Endometrial microvascular endothelial cells (primary cell): Measurements from ENCODE around the gene HM13. TPM values are rescaled to one million over a fixed set of nuclear protein-coding genes. Genes with fewer than 3 reads are reported as not detected.
"Not testable (repeated sequence)": the region's sequence is repeated elsewhere in the genome, so short reads cannot be mapped to it uniquely, and the experiment has no call there.

Source experiments
- in situ Hi-C: cut with HindIII; loops from 2 replicates; pipeline ENCODE4 v1.10.0; 2017; ENCODE audit warnings: low sequenced_read_pairs, low pct_unique_long_range_greater_than_20kb; ENCODE audit errors: inconsistent ontology term
- total RNA-seq: library from RNA; depleted of rRNA; stranded (reverse); fragments of >200 nt; gene quantifications from one replicate; pipeline ENCODE4 v1.2.3, GENCODE V29; 2015; ENCODE audit errors: inconsistent ontology term

Gene HM13, protein sequence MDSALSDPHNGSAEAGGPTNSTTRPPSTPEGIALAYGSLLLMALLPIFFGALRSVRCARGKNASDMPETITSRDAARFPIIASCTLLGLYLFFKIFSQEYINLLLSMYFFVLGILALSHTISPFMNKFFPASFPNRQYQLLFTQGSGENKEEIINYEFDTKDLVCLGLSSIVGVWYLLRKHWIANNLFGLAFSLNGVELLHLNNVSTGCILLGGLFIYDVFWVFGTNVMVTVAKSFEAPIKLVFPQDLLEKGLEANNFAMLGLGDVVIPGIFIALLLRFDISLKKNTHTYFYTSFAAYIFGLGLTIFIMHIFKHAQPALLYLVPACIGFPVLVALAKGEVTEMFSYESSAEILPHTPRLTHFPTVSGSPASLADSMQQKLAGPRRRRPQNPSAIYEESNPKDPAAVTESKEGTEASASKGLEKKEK
- total RNA-seq, result 91.8 TPM

DNA sequence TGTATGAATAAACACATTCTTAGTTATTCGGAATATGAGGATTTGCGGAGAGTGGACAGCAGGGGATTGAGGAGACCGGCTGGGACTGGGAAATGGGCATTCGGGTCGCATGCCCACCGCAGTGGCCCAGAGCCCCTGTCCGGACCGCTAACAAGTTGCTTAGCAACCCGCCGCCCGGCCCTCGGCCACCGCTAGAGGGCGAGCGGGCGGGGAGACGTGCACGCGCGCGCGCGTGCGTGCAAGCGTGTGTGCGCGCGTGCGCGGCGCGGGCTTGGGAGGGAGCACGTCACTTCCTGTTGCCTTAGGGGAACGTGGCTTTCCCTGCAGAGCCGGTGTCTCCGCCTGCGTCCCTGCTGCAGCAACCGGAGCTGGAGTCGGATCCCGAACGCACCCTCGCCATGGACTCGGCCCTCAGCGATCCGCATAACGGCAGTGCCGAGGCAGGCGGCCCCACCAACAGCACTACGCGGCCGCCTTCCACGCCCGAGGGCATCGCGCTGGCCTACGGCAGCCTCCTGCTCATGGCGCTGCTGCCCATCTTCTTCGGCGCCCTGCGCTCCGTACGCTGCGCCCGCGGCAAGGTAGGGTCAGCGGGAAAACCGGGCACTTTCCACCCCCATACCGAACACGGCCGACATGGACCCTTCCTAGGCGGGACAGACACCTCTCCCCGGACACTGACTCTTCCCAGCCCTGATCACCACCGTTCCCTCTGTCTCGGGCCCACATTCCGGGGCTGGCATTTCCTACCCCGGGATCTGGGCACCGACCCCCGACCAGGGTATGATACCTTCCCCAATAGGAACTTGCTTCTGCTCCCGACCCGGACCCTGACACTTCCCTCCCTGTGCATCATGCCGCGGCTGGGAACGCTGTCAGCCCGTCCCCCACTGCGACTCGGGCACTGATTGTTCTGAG is at the start of gene HM13:
HM13 (plus strand) TSS at position 289 of the 918 bp plus-strand sequence; CDS start at position 399, 110 bp downstream.
- in situ Hi-C loops, result no loop called here

DNA sequence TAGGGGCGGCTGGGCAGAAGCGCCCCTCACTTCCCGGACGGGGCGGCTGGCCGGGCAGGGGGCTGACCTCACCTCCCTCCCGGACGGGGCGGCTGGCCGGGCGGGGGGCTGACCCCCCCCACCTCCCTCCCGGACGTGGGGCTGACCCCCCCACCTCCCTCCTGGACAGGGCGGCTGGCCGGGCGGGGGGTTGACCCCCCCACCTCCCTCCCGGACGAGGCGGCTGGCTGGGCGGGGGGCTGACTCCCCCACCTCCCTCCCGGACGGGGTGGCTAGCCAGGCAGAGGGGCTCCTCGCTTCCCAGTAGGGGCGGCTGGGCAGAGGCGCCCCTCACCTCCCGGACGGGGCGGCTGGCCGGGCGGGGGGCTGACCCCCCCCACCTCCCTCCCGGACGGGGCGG is 43.3 kb upstream of the HM13 start:
- in situ Hi-C loops, result not testable (repeated sequence)

DNA sequence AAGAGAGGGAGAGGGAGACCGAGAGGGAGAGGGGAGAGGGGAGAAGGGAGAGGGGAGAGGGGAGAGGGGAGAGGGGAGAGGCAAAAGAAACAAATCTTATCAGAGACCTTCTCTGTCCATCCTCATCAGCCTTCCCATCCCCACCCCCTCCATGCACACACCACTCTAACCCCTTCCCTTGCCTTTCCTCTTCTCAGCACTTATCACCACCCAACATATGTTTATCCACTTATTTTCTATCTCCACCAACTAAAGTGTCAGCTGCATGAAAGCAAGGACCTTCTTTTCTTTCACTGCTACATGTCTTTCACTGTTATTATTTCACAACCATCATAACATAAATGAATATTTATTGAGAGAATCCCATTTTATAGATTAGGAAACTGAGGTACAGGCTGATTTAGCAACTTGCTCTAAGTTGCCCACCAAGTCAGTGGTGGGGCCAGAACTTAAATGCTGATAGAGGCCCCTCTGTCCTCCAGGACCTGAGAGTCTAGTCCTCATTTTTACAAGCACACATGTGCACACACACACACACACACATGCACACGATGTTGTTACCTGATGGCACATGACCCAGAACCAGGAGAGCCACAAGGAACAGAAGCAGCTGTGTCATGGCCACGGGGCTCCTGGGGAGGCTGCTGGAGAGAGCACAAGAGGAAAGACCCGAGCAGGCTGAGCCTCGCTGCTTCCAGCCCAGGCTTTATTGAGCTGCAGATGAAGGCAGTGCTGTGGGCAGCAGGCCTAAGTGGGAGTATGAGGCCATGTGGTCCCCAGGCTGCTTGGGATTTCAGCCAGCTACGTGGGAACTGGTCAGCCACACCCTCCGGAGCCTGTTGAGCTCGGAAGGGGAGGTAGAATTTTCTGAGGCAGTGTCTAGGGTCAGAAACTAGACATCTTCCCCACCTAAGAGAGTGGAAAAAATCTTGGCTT is 41.6 kb upstream of the HM13 start:
- in situ Hi-C loops, result no loop called here

DNA sequence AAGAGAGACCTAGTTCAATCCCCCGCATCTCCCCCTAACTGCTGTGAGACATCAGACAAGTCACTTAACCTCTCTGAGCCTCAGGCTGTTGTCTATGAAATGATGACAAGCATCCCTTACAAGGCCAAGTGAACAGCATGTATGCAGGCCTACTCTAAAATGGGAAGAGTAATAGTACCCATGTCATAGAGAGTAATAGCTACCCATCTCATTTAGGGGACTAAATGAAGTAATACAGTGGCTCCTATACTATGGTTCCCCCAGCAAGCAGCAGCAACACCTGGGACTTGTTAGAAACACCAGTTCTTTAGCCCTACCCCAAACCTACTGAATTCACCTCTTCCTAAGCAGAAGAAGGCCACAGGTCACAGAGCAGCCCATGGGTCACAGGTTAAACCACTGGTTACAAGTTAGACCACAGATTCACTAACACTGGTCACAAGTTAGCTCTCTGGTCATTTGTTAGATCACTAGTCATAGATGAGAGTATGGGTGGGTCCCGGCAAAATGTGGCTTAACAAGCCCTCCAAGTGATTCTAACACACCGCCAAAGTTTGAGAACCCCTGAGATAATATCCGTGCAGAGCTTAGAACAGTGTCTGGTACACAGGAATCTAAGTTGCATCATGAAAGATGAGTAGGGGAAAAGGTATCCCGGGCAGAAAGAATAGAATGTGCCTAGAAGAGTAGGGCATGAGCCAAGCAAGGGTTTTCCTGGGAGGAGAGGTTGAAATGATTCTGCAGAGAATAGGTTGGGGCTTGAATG is 40.7 kb upstream of the HM13 start:
- in situ Hi-C loops, result no loop called here

DNA sequence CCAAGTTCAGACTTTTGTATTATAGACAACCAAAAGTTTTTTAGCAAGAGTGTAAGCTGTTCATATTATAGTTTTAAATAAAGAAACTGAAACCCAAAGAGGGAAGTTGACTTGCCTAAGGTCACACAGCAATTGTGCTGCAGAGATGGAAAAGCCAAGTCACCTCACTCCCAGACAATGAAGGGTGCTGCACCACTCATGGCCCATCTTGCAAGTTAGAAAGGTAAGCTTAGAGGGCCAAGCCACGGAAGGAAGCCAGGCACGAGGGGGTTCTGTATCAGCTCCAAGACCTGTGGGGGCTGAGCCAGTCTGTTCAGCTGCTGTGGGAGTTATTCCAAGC is 40.2 kb upstream of the HM13 start:
- in situ Hi-C loops, result no loop called here

DNA sequence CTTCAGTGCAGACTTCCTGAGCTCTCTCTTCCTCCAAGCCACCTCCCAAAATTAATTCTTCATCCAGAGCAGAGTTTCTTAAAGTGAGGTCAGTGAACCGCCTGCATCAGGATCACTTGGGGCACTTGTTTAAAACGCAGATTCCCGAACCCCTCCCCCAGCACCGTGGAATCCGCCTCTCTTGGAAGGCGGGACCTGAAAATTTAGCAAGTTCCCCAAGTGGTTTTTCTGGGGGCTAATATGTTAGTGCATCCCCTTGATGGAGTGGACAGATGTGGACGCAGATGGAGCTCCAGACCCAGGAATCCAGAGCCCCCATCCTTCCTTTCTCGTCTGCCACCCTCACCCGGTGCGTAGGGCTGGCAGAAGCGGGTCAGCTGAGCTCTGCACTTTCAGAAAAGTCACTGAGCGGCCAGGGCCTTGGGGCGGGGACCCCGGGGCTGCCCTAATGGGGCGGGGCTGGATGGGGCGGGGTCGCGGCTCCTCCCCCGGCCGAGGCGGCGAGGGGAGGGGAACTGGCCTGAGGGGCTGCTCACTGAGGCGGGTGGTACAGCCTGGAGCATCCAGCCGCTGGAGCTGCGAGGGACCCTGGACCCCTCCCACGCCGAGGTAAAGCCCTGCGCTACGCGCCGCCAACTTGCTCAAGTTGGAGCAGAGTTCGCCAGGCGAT is 39.3 kb upstream of the HM13 start, which contains the start of the genes DEFB124 and REM1:
DEFB124 (minus strand) TSS at position 370 of the 670 bp plus-strand sequence. CDS start 2,114 bp downstream, outside the sequence.
REM1 (plus strand) TSS at position 531 of the 670 bp plus-strand sequence. CDS start 1,158 bp downstream, outside the sequence.
- in situ Hi-C loops, result no loop called here

DNA sequence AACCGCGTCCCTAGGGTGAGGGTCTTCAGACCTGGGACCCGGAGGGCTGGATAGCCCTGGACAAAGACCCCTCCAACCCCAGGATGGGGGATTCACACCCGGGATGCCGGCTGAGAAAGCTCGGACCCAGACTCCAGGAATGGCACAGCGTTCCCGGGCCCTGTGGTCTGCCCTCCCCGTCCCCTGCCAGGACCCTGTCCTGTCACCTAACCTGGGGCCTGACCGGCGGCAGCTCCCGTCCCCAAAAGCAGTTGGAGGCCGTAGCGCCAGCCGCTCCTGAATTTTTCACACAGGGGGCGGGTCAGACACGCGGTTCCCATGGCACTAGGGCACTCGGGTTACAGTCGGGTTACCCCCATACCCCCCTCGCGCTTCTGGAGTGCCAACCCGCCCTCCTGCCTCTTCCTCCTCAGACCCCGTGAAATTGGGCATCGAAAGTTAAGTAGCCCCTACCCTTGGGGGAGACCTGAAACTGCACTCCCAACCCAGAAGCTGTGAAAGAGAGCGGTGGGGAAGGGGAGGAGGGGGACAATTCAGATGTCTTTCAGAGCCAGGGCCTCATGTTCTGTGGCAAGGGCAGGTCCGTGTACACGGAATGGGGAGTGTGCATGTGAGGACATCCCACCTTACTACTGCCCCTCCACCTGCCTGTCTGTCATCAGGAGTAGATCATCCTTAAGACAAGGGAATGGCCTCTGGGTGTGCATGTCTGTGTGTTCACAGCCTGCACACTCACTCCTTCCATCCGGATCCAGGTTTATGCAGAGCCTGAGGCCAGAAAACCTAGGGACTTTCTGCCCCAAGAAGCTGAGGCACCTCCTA is 38.6 kb upstream of the HM13 start:
- in situ Hi-C loops, result no loop called here

DNA sequence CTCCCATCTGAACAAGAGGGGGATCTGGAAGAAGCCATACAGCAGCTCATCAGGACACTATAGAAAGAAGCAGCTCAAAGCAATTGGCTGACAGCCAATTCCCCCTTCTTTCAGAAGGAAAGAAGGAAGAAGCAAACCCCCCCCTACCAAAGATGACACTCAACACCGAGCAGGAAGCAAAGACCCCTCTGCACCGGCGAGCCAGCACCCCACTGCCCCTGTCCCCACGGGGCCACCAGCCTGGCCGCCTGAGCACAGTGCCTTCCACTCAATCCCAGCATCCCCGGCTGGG is 38.0 kb upstream of the HM13 start:
- in situ Hi-C loops, result no loop called here

DNA sequence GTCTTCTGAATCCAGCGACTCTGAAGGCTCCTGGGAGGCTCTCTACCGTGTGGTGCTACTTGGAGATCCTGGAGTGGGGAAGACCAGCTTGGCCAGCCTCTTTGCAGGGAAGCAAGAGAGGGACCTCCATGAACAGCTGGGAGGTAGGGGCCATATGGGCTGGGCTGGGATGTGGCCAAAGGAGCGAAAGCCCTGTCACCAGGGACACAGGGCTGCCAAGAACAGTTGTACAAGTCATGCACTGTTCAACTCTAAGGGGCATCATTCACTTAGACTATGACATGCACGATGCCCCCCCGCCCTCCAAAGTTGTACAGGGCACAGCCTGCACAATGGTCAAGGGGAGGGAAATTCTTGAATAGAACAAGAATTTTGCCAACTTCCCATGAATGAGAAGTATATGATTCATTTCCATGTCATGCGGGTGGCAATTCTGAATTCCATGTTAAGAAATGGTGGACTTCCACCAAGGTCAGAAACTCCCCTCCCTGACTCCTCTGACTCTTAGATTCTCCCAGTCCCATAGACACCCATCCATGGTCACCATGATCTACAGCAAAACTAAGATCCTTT is 37.5 kb upstream of the HM13 start:
- in situ Hi-C loops, result no loop called here

DNA sequence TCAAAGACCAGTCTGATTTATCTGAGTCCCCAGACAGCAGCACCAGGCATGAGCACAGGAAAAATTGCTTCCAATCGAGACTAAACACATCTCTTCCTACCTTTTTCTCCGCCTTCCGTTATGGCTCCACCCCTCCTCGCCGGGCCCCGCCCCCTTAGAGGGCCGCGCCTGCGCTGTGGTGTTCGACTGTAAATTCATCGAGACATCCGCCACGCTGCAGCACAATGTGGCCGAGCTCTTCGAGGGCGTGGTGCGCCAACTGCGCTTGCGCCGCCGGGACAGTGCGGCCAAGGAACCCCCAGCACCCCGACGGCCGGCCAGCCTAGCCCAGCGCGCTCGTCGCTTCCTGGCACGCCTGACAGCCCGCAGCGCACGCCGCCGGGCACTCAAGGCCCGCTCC is 30.2 kb upstream of the HM13 start:
- in situ Hi-C loops, result no loop called here

DNA sequence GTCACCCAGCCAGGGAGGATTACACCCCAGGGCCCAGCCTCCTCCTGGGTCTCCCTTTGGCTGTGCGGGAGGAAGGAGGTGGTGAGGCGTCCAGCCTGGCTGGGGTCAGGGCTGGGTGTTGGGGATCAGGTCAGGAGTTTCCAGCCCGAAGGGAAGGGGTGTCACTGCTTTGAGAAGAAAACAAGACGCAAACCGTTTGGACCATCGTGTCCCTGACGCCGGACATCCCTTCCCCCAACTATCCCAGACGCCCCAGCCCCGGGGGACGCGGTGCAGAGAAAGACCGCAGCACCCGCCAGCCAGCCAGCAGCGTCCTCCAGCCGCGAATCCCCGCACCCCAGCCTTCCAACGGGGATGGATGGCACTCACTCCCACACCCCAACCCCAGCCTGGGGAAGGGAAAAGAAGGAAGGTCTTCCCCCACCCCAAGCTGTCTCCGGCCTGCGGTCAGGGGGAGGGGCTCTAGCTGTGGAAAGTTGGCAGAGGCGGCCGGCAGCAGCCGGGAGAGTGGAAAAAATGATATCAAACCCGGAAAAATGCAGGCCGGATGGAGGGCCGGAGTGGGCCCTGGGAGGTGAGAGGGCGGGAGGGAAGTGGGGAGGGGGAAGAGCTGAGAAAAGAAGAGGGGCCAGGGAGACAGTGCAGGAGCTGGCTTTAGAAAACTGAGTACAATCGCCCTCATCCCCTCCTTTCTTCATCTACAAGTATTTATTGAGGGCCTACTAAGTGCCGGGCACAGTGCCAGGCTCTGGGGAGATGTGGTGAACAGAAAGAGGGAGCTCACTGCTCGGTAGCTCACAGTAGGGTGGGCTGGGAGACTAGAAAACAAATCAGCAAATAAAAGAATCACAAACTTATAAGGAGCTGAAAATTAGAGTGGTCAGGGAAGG is 28.5 kb upstream of the HM13 start:
- in situ Hi-C loops, result no loop called here

DNA sequence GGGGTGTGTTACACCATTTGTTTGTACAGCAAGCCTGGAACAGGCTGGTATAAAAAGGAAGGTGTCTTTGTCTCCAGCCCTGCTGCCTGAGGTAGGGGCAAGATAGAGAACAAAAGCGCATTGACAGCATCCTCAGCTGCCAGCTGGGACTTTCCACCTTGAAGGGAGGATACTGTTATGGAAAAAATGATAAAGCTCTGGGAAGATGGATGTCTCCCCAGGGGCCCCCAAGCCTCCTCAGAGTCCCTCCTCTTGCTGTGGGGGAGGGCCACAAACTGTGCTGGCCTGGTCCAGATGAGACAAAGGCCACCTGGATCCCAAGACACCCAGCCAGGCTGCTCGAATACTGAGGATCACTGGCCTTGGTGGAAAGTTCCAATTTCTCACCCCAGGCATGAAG is 26.1 kb upstream of the HM13 start:
- in situ Hi-C loops, result no loop called here

DNA sequence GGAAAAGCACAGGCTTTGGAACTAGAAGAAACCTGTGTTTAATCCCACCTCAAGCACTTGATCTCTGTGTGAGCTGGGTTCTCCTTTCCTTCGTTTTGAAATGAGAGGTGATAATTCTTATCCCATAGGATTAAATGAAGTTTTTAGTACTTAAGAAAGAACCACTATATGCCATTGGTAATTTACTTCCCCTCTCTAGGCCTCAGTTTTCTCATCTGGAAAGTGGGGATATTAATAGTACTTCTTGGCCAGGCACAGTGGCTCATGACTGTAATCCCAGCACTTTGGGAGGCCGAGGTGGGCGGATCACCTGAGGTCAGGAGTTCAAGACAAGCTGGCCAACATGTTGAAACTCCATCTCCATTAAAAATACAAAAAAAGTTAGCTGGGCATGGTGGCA is 25.1 kb upstream of the HM13 start:
- in situ Hi-C loops, result no loop called here

DNA sequence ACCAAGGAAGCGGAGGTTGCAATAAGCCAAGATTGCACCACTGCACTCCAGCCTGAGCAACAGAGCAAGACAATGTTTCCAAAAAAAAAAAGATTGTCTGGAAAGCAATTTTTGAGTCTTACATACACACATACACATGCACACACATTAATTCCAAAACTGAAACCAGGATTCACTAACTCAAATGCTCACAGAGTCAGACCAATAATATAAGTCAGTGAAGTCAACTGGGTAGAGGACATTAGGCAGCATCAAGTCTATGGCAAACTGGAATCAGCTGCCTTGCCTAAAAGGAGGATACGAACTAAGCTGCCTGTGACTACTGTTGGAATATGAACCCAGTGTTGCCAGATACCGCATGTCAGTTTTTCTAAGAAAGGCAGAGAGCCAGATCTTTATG is 23.5 kb upstream of the HM13 start:
- in situ Hi-C loops, result no loop called here

DNA sequence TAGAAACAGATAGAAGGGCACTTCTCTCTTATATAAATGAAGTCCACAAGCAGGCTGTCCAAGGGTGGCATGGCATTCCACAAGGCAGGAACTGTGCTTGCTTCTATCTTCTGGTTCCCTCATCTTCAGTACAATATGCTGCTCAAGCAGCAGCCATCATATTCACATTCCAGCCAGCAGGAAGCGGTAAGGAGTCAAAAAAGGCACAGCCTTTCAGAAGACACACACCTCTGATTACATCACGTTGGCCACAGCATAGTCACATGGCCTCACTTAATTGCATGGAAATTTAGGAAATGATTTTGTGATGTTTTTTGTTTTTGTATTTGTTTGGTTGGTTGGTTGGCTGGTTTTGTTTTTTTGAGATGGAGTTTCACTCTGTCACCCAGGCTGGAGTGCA is 20.1 kb upstream of the HM13 start:
- in situ Hi-C loops, result no loop called here
